ENCODE measurements around the gene STYXL1.

STYXL1 gene

DNA sequence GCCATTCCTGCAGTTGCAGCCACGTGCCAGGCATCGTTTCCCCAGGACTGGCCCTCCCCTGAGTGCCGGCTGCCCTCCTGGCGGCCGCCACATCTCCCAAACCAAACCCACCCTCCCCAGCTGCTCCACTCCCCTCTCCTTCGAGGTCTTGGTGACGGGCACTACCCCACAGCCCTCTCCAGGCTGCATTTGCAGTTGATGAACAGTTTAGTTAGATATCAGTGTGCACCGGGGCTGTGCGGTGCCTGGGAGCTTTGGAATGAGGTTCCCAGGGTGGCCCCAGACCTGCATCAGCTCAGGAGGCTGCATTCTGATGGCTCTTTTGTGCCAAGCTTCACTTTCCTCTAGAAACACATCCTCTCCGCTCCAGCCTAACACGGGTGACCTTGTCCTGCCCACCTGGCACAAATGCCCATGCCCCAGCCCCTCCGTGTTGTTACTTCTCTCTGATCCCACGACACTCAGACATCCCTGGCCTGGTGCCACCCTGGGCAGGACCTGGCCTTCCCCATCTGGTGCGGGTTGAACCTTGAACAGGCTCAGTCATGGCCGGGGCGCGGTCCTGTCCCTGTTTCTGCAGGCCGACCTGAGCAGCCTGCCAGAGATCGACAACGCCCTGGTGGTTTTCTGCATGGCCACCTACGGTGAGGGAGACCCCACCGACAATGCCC lies 67.9 kb downstream of the STYXL1 start:
- no peak for DNase-seq (ENCODE audit: low read depth, low spot score)

DNA sequence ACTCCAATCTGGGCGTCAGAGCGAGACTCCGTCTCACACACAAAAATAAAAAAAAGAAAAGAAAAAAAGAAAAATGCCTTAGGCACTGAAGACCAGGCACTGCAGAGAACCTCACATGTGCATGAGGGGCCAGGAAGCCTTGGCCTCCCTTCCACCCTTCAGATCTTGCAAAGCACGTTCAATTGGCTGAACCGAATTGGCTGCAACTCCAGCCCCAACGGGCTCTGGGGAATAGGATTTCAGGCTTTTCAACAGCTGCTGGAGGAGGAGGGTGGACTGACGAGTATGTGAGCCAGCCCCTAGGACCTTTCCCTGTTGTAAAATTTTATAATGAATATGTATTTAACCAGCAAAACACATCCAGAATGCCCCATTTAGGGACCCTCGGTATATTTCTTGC lies 70.1 kb downstream of the STYXL1 start:
- DNase-seq (ENCODE audit: low read depth, low spot score) = no peak

- DNase-seq (ENCODE audit: low read depth, low spot score) = no peak
Observed at GRCh38 chr7:75971961-75972763, 75.6 kb downstream of the STYXL1 start.

- DNase-seq (ENCODE audit: low read depth, low spot score) = no peak
Observed at GRCh38 chr7:75971309-75971960, 76.4 kb downstream of the STYXL1 start.

- DNase-seq (ENCODE audit: low read depth, low spot score) = no peak
Observed at GRCh38 chr7:75969704-75970498, 77.9 kb downstream of the STYXL1 start.

GRCh38 chr7:75969182-75969581 lies 78.6 kb downstream of the STYXL1 start:
- no peak for DNase-seq (ENCODE audit: low read depth, low spot score)

DNA sequence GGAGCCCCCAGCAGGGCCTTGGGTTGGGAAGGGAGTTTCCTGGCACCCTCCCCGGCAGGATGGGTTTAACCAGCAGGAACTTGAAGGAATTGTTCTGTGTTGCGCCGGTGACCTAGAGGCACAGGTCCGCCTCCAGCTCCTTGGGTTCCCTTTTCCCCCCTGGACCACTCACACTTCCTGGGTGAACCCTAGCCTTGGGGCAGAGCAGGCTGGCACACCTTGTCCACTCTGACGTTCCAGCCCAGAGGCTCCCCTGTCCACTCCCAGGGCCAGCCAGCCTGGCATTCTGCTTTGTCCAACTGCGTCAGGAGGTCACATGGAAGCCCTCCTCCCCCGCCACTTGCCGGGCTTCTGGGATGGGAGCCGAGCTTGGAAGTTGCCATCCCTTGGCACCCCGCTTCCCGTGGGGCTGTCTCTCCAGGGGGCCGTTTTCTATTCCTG lies 79.2 kb downstream of the STYXL1 start:
- no peak for DNase-seq (ENCODE audit: low read depth, low spot score)

GRCh38 chr7:75968012-75968411 lies 79.8 kb downstream of the STYXL1 start:
- no peak for DNase-seq (ENCODE audit: low read depth, low spot score)

- no peak for DNase-seq (ENCODE audit: low read depth, low spot score)
Observed at GRCh38 chr7:75967487-75967997, 80.3 kb downstream of the STYXL1 start.

- DNase-seq (ENCODE audit: low read depth, low spot score) = no peak
Observed at GRCh38 chr7:75967055-75967454, 80.7 kb downstream of the STYXL1 start.

GRCh38 chr7:75966190-75966961 lies 81.4 kb downstream of the STYXL1 start:
- no peak for DNase-seq (ENCODE audit: low read depth, low spot score)

- no peak for DNase-seq (ENCODE audit: low read depth, low spot score)
Observed at GRCh38 chr7:75965617-75966016, 82.2 kb downstream of the STYXL1 start.

GRCh38 chr7:75963381-75963995 lies 84.3 kb downstream of the STYXL1 start:
- no peak for DNase-seq (ENCODE audit: low read depth, low spot score)

DNA sequence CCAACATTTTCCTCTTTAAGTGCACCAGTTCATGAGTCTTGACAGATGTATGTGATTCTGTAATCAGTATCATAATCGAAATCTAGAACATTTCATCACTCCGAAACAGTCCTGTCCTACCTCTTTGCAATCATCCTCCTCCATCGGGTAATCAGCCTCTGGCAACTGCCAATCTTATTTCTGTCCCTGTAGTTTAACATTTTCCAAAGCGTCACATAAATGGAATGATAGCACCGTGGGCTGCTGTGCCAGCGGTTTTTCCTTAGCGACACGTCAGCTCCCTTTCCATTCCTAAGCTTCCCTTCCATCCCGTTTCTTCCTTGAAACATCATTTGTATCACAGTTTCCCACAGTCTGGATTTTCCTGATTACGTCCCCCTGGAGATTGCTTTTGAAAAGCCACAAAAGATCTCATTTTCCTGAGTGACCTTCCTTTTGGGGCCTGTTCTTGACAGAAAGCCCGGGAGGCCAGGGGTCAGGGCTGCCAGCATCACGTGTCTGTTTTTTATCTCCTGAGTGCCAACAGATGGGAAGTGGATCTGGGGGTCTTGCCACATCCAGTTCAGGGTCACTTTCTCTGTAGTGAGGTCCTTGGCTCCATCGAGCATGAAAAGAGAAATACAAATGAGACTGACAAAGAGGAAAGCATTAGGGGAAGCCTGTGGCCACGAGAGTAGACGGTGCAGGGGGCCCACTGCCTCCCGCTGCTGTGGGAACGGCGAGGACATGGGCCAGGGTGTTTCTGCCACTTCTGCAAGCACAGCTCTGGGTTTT lies 85.0 kb downstream of the STYXL1 start:
- no peak for DNase-seq (ENCODE audit: low read depth, low spot score)

DNA sequence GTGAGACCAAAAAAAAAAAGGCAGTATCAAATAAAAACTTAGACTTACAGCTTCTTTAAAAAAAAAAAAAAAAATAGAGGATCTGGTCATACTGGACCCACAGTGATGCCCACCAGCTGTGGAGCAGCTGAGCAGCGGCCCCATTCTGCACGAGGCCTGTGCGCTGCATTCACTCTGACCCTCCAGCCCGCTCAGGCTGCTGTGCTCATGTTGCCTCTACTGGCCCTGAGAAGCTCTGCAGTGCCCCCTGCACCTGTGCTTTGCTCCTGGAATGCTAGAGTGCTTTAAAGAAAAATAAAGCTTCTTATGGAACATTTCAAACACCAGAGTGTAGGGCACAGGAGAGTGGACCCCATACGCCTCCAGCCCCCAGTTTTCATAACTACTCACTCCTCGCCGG lies 86.6 kb downstream of the STYXL1 start:
- no peak for DNase-seq (ENCODE audit: low read depth, low spot score)

DNA sequence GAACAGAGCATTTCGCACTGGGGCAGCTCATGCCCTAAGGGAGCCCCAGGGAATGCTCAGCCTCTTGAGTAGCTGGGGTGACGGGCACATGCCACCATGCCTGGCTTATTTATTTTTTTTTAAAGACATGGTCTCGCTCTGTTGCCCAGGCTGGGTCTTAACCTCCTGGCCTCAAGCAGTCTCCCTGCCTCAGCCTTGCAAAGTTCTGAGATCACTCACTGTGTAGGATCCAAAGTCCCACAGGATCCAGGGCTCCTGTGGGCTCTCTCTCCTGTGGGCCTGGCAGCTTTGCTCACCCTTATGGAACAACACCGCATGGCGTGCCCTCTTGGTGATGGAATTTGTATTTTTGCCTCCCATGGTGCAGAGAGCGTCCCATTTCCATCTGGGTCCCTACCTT lies 87.4 kb downstream of the STYXL1 start:
- DNase-seq (ENCODE audit: low read depth, low spot score) = no peak

- no peak for DNase-seq (ENCODE audit: low read depth, low spot score)
Observed at GRCh38 chr7:75958802-75959543, 88.8 kb downstream of the STYXL1 start.

GRCh38 chr7:75957021-75957736 lies 90.6 kb downstream of the STYXL1 start:
- no peak for DNase-seq (ENCODE audit: low read depth, low spot score)
